Measurements from ENCODE around the gene NTSR2. TPM values are rescaled to one million over a fixed set of nuclear protein-coding genes. Genes with fewer than 3 reads are reported as not detected.

Gene NTSR2
- total RNA-seq, 3 donors from 2014 or later, result not detected

DNA sequence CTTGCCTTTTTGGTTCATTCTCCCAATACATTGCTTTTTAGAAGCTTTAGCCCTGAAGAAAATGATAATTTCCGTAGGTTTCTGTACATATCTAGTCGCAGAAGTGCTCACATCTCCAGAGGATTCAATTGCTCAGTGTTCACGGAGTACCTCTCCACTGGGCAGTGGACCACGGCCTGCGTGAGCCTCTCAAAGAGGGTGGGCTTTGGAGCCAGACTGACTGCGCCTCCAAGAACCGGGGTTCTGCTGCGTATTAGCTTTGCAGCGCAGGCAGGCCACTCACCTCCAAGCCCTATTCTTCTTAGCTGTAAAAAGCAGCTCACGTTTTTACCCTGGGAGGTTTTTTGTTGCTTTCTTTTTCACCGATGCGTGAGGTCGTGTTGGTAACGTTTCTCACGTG, 35.4 kb downstream of the NTSR2 start:
- no peaks in the 10 kb centered on the region for H3K4me1 ChIP-seq (ENCODE audit: low read depth)
- H3K9me3 ChIP-seq, result no peaks in the 10 kb centered on the region
- ATAC-seq (no peak), DNase-seq (no peak)
- H3K36me3 ChIP-seq (ENCODE audit: low read depth), result no peaks in the 10 kb centered on the region
- TF ChIP-seq, protein P1, sequence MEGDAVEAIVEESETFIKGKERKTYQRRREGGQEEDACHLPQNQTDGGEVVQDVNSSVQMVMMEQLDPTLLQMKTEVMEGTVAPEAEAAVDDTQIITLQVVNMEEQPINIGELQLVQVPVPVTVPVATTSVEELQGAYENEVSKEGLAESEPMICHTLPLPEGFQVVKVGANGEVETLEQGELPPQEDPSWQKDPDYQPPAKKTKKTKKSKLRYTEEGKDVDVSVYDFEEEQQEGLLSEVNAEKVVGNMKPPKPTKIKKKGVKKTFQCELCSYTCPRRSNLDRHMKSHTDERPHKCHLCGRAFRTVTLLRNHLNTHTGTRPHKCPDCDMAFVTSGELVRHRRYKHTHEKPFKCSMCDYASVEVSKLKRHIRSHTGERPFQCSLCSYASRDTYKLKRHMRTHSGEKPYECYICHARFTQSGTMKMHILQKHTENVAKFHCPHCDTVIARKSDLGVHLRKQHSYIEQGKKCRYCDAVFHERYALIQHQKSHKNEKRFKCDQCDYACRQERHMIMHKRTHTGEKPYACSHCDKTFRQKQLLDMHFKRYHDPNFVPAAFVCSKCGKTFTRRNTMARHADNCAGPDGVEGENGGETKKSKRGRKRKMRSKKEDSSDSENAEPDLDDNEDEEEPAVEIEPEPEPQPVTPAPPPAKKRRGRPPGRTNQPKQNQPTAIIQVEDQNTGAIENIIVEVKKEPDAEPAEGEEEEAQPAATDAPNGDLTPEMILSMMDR (IDR thresholded peaks at IDR 0.05), result no peak
- intact Hi-C loops (cut with DNase I, micrococcal nuclease), result no loop called here
- no peak overlapping the region for H3K4me3 ChIP-seq

DNA sequence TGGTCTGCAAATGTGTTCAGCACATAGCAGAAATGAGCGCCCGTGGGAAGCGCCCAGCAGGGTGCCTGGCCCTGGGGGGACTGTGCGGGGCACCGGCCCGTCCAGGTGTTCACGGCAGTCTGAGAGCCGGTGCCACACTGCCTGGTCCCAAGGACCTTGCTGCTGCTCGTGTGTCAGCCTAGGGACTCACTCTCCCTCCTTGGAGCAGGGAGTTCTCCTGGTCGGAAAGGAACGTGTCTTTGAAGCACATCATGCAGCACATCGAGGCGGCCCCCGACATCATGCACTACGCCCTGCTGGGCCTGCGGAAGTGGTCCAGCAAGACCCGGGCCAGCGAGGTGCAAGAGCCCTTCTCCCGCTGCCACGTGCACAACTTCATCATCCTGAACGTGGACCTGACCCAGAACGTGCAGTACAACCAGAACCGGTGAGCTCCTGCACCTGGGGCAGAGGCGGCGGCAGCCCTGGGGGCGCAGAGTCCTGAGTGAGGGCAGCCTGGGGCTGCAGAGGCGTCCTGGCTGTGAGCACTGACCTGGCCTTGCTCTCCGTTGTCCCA, 36.0 kb downstream of the NTSR2 start:
- ATAC-seq, result no peak
- no peaks in the 10 kb centered on the region for H3K4me1 ChIP-seq (ENCODE audit: low read depth)

GRCh38 chr2:11631462-11631861, 38.5 kb downstream of the NTSR2 start:
- TF ChIP-seq, protein P1 (IDR thresholded peaks at IDR 0.05), result no peak
- no peak for ATAC-seq
- no peak for DNase-seq
- no peak overlapping the region for H3K4me3 ChIP-seq
- no peaks in the 10 kb centered on the region for H3K4me1 ChIP-seq (ENCODE audit: low read depth)
- intact Hi-C loops (cut with DNase I, micrococcal nuclease), result no loop called here
- H3K9me3 ChIP-seq, result no peaks in the 10 kb centered on the region
- no peaks in the 10 kb centered on the region for H3K36me3 ChIP-seq (ENCODE audit: low read depth)

More for the DNA sequence above, 36.0 kb downstream of the NTSR2 start:
- Histone ChIP-seq H3K36me3 (ENCODE audit: low read depth) (no peaks in the 10 kb centered on the region), H3K9me3 (no peaks in the 10 kb centered on the region), H3K4me3 (no peak overlapping the region)
- no peak for DNase-seq
- intact Hi-C loops (cut with DNase I, micrococcal nuclease), result no loop called here
- TF ChIP-seq, protein P1 (IDR thresholded peaks at IDR 0.05), result no peak

DNA sequence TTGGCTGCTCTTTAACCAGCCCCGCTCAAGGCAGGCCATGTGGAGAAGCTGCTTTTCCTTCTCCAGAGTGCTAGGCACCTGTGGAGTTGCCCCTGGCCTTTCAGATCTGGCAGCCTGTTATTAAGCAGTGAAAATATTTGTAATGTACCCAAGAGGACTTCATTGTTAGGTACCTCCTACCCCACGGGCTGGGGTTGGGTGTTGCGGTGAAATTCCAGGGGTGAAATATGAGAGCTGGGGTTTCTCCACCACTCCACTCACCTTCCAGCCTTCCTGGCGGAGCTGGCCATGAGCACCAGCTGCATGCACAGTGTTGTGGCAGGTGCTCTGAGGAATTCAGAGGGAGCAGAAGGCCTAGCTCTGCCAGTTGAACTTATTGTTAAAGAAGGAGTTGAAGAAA, 39.1 kb downstream of the NTSR2 start:
- DNase-seq (no peak), ATAC-seq (no peak)
- no peaks in the 10 kb centered on the region for H3K4me1 ChIP-seq (ENCODE audit: low read depth)
- no peaks in the 10 kb centered on the region for H3K9me3 ChIP-seq
- no peak overlapping the region for H3K4me3 ChIP-seq
- intact Hi-C loops (cut with DNase I, micrococcal nuclease), result no loop called here
- TF ChIP-seq, protein P1 (IDR thresholded peaks at IDR 0.05), result no peak
- no peaks in the 10 kb centered on the region for H3K36me3 ChIP-seq (ENCODE audit: low read depth)

GRCh38 chr2:11629851-11630250, 40.1 kb downstream of the NTSR2 start:
- Histone ChIP-seq H3K4me1 (ENCODE audit: low read depth) (no peaks in the 10 kb centered on the region), H3K4me3 (no peak overlapping the region), H3K9me3 (no peaks in the 10 kb centered on the region), H3K36me3 (ENCODE audit: low read depth) (no peaks in the 10 kb centered on the region)
- ATAC-seq (no peak), DNase-seq (no peak)
- intact Hi-C loops (cut with DNase I, micrococcal nuclease), result no loop called here
- TF ChIP-seq, protein P1 (IDR thresholded peaks at IDR 0.05), result no peak

- TF ChIP-seq, protein P1 (IDR thresholded peaks at IDR 0.05), result no peak
- intact Hi-C loops (cut with DNase I, micrococcal nuclease), result no loop called here
These were observed 40.8 kb downstream of the NTSR2 start for GRCh38 chr2:11629215-11629614.

More at GRCh38 chr2:11629215-11629614, 40.8 kb downstream of the NTSR2 start:
- no peaks in the 10 kb centered on the region for H3K9me3 ChIP-seq
- no peak for DNase-seq
- no peaks in the 10 kb centered on the region for H3K36me3 ChIP-seq (ENCODE audit: low read depth)
- ATAC-seq, result no peak
- no peaks in the 10 kb centered on the region for H3K4me1 ChIP-seq (ENCODE audit: low read depth)
- no peak overlapping the region for H3K4me3 ChIP-seq

All from mucosa of descending colon (tissue), 3 donors.